ENCODE data around the gene HACD2. TPM values are rescaled to one million over a fixed set of nuclear protein-coding genes. Genes with fewer than 3 reads are reported as not detected.
"Not testable (repeated sequence)": the region's sequence is repeated elsewhere in the genome, so short reads cannot be mapped to it uniquely, and the experiment has no call there.

Gene HACD2
- polyA plus RNA-seq, 2 donors = 12.0 to 17.1 TPM

- not testable (repeated sequence) for H3K9me3 ChIP-seq (ENCODE audit: control insufficient read depth in 2 of 2, insufficient read depth in 1 of 2, low read depth in 1 of 2, low read length in 1 of 2); H3K27ac ChIP-seq (ENCODE audit: low read depth in 2 of 2, low read length in 1 of 2); H3K36me3 ChIP-seq (ENCODE audit: control insufficient read depth in 2 of 2, insufficient read depth in 2 of 2, low read length in 1 of 2); H3K4me3 ChIP-seq (ENCODE audit: low read depth in 1 of 2, low read length in 2 of 2); H3K4me1 ChIP-seq (ENCODE audit: control insufficient read depth in 2 of 2, insufficient read depth in 2 of 2, low read length in 1 of 2); H3K27me3 ChIP-seq (ENCODE audit: control insufficient read depth in 1 of 2, insufficient read depth in 2 of 2, low read length in 2 of 2)
Measured at GRCh38 chr3:123600863-123601262, 16.0 kb upstream of the HACD2 start.

- no peak overlapping the region for H3K27ac ChIP-seq (ENCODE audit: low read depth in 2 of 2, low read length in 1 of 2)
- H3K4me1 ChIP-seq (ENCODE audit: control insufficient read depth in 2 of 2, insufficient read depth in 2 of 2, low read length in 1 of 2) = peaks cover 0 to 4% of the 10 kb centered on the region in 2 donors
- 90 to 92% methylated on average over 4 of the region's 4 CpGs for WGBS, 2 donors
Measured at GRCh38 chr3:123597561-123597960, 12.7 kb upstream of the HACD2 start.

DNA sequence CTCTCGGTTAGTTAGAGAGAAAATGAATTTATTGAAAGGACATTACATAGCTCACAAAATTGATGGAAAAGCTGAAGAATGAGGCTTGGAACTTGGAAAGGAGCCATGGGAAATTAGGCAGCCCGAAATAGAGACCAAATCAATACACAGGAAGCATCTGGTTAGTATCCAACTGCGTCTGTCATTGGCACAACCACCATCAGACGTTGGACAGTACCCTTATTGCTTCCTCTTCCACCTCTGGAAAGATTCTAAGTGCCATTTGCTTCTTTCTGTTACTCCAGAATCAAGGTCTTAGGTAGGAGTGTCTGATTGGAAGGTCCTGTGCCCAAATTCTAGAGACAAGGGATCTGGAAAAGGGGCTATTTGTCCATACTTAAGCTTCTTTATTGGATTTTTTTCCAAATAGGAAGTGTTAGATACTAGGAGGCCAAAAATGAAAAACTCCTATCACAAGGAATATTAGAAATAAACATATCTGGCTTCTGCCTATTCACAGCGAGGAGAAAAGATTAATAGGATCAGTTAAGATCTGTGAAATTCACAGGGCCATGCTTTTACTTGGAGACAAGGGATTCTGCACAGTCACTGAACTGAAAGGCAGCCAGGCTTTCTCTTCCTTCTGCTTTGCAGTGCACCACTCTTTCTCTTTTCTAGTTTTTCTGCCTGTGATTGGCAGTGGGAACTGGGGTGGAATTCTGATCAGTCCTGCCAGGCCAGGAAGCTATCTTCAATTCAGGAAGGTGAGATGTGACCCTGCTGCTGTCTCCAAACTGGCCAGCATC lies 10.7 kb upstream of the HACD2 start:
- WGBS, 2 donors = 71 to 74% methylated on average over 5 of the region's 5 CpGs
- Histone ChIP-seq H3K4me1 (ENCODE audit: control insufficient read depth in 2 of 2, insufficient read depth in 2 of 2, low read length in 1 of 2) (no peaks in the 10 kb centered on the region), H3K36me3 (ENCODE audit: control insufficient read depth in 2 of 2, insufficient read depth in 2 of 2, low read length in 1 of 2) (no peaks in the 10 kb centered on the region), H3K4me3 (ENCODE audit: low read depth in 1 of 2, low read length in 2 of 2) (no peak overlapping the region), H3K27ac (ENCODE audit: low read depth in 2 of 2, low read length in 1 of 2) (no peak overlapping the region), H3K27me3 (ENCODE audit: control insufficient read depth in 1 of 2, insufficient read depth in 2 of 2, low read length in 2 of 2) (no peaks in the 10 kb centered on the region), H3K9me3 (ENCODE audit: control insufficient read depth in 2 of 2, insufficient read depth in 1 of 2, low read depth in 1 of 2, low read length in 1 of 2) (peaks cover 0 to 3% of the 10 kb centered on the region in 2 donors)

More at GRCh38 chr3:123597561-123597960, 12.7 kb upstream of the HACD2 start:
- H3K36me3 ChIP-seq (ENCODE audit: control insufficient read depth in 2 of 2, insufficient read depth in 2 of 2, low read length in 1 of 2) = no peaks in the 10 kb centered on the region
- no peaks in the 10 kb centered on the region for H3K27me3 ChIP-seq (ENCODE audit: control insufficient read depth in 1 of 2, insufficient read depth in 2 of 2, low read length in 2 of 2)
- no peak overlapping the region for H3K4me3 ChIP-seq (ENCODE audit: low read depth in 1 of 2, low read length in 2 of 2)
- H3K9me3 ChIP-seq (ENCODE audit: control insufficient read depth in 2 of 2, insufficient read depth in 1 of 2, low read depth in 1 of 2, low read length in 1 of 2) = no peaks in the 10 kb centered on the region

GRCh38 chr3:123593381-123593780 lies 8.5 kb upstream of the HACD2 start:
- H3K4me3 ChIP-seq (ENCODE audit: low read depth in 1 of 2, low read length in 2 of 2) = no peak overlapping the region
- H3K27me3 ChIP-seq (ENCODE audit: control insufficient read depth in 1 of 2, insufficient read depth in 2 of 2, low read length in 2 of 2) = no peaks in the 10 kb centered on the region
- no peaks in the 10 kb centered on the region for H3K4me1 ChIP-seq (ENCODE audit: control insufficient read depth in 2 of 2, insufficient read depth in 2 of 2, low read length in 1 of 2)
- H3K9me3 ChIP-seq (ENCODE audit: control insufficient read depth in 2 of 2, insufficient read depth in 1 of 2, low read depth in 1 of 2, low read length in 1 of 2) = peaks cover 0 to 5% of the 10 kb centered on the region in 2 donors
- WGBS, 2 donors = 97 to 98% methylated on average over 3 of the region's 3 CpGs
- no peak overlapping the region for H3K27ac ChIP-seq (ENCODE audit: low read depth in 2 of 2, low read length in 1 of 2)
- H3K36me3 ChIP-seq (ENCODE audit: control insufficient read depth in 2 of 2, insufficient read depth in 2 of 2, low read length in 1 of 2) = no peaks in the 10 kb centered on the region

- no peak overlapping the region for H3K27ac ChIP-seq (ENCODE audit: low read depth in 2 of 2, low read length in 1 of 2)
- WGBS, 2 donors = 87 to 98% methylated on average over 3 of the region's 3 CpGs
- no peak overlapping the region for H3K4me3 ChIP-seq (ENCODE audit: low read depth in 1 of 2, low read length in 2 of 2)
- H3K9me3 ChIP-seq (ENCODE audit: control insufficient read depth in 2 of 2, insufficient read depth in 1 of 2, low read depth in 1 of 2, low read length in 1 of 2) = peaks cover 0 to 5% of the 10 kb centered on the region in 2 donors
- no peaks in the 10 kb centered on the region for H3K36me3 ChIP-seq (ENCODE audit: control insufficient read depth in 2 of 2, insufficient read depth in 2 of 2, low read length in 1 of 2)
- H3K27me3 ChIP-seq (ENCODE audit: control insufficient read depth in 1 of 2, insufficient read depth in 2 of 2, low read length in 2 of 2) = no peaks in the 10 kb centered on the region
- H3K4me1 ChIP-seq (ENCODE audit: control insufficient read depth in 2 of 2, insufficient read depth in 2 of 2, low read length in 1 of 2) = no peaks in the 10 kb centered on the region
Measured at GRCh38 chr3:123590685-123591450, 6.0 kb upstream of the HACD2 start.

- H3K27me3 ChIP-seq (ENCODE audit: control insufficient read depth in 1 of 2, insufficient read depth in 2 of 2, low read length in 2 of 2) = no peaks in the 10 kb centered on the region
- 69 to 95% methylated on average over 2 of the region's 2 CpGs for WGBS, 2 donors
Measured at GRCh38 chr3:123587401-123587800, 2.5 kb upstream of the HACD2 start.

DNA sequence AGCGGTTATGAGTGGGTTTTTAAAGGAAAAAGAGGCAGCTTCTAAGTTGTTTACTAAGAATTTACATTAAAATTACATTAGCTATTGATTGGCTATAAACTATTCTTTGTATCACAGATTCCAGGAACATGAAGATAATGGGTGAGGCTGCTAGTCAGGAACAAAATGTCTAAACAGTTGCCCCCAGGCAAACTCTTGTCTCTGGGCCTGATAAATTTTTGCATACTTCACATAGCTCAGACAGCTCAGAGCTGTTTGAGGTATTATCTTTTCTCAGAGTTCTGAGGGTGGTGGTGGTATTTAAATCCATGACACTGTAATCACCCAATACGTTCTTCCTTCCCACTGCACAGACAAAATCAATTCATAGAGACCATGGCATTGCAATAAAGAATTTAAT lies 2.1 kb upstream of the HACD2 start:
- Histone ChIP-seq H3K27me3 (ENCODE audit: control insufficient read depth in 1 of 2, insufficient read depth in 2 of 2, low read length in 2 of 2) (no peaks in the 10 kb centered on the region), H3K4me3 (ENCODE audit: low read depth in 1 of 2, low read length in 2 of 2) (no peak overlapping the region), H3K36me3 (ENCODE audit: control insufficient read depth in 2 of 2, insufficient read depth in 2 of 2, low read length in 1 of 2) (no peaks in the 10 kb centered on the region), H3K27ac (ENCODE audit: low read depth in 2 of 2, low read length in 1 of 2) (no peak overlapping the region), H3K9me3 (ENCODE audit: control insufficient read depth in 2 of 2, insufficient read depth in 1 of 2, low read depth in 1 of 2, low read length in 1 of 2) (peaks cover 0 to 5% of the 10 kb centered on the region in 2 donors), H3K4me1 (ENCODE audit: control insufficient read depth in 2 of 2, insufficient read depth in 2 of 2, low read length in 1 of 2) (no peaks in the 10 kb centered on the region)
- WGBS, 2 donors = 74 to 78% methylated on average over 2 of the region's 2 CpGs

More at GRCh38 chr3:123587401-123587800, 2.5 kb upstream of the HACD2 start:
- H3K4me3 ChIP-seq (ENCODE audit: low read depth in 1 of 2, low read length in 2 of 2) = no peak overlapping the region
- peaks cover 0 to 5% of the 10 kb centered on the region in 2 donors for H3K9me3 ChIP-seq (ENCODE audit: control insufficient read depth in 2 of 2, insufficient read depth in 1 of 2, low read depth in 1 of 2, low read length in 1 of 2)
- H3K27ac ChIP-seq (ENCODE audit: low read depth in 2 of 2, low read length in 1 of 2) = no peak overlapping the region
- no peaks in the 10 kb centered on the region for H3K36me3 ChIP-seq (ENCODE audit: control insufficient read depth in 2 of 2, insufficient read depth in 2 of 2, low read length in 1 of 2)
- no peaks in the 10 kb centered on the region for H3K4me1 ChIP-seq (ENCODE audit: control insufficient read depth in 2 of 2, insufficient read depth in 2 of 2, low read length in 1 of 2)

GRCh38 chr3:123586131-123586530 lies 1.3 kb upstream of the HACD2 start:
- Histone ChIP-seq H3K36me3 (ENCODE audit: control insufficient read depth in 2 of 2, insufficient read depth in 2 of 2, low read length in 1 of 2) (no peaks in the 10 kb centered on the region), H3K27me3 (ENCODE audit: control insufficient read depth in 1 of 2, insufficient read depth in 2 of 2, low read length in 2 of 2) (no peaks in the 10 kb centered on the region), H3K9me3 (ENCODE audit: control insufficient read depth in 2 of 2, insufficient read depth in 1 of 2, low read depth in 1 of 2, low read length in 1 of 2) (peaks cover 0 to 5% of the 10 kb centered on the region in 2 donors), H3K4me3 (ENCODE audit: low read depth in 1 of 2, low read length in 2 of 2) (peak overlapping the region; percentile 87 to 88), H3K27ac (ENCODE audit: low read depth in 2 of 2, low read length in 1 of 2) (peak overlapping the region; percentile 95 to 96), H3K4me1 (ENCODE audit: control insufficient read depth in 2 of 2, insufficient read depth in 2 of 2, low read length in 1 of 2) (no peaks in the 10 kb centered on the region)
- 3 to 7% methylated on average over 10 of the region's 10 CpGs for WGBS, 2 donors

DNA sequence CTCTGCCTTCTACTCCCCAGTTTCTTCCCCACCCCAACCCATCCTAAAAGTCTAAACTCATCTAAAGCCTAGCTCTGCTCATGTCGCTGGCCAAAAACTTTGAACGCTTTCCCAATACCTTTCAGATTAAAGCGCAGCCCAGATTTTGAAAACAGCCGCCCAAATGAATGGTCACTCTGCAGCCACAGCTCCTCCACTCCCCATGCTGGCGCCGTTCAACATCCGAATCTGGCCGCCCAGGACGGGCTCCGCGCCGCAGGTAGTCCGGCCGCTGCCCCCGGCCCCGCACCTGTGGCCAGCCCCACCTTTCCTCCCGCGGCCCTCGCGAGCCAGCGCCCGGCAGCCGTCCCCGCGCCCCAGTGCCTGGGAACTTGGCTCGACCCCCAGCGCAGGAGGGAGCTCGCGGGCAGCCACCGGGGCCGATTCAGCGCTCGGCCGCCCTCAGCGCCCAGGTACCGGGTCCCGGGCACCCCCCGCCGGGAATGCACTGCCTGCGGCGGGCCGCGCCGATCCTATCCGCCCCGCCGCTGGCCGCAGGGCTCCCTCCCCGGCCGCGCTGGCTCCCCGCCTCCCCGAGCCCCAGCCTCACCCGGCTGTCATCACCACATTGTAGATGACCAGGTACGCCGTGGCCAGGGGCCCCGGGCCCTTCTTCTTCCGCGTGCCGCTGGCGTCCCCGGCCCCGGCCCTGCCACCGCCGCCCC lies 417 bp downstream of the HACD2 start:
- Histone ChIP-seq H3K9me3 (ENCODE audit: control insufficient read depth in 2 of 2, insufficient read depth in 1 of 2, low read depth in 1 of 2, low read length in 1 of 2) (no peaks in the 10 kb centered on the region), H3K27me3 (ENCODE audit: control insufficient read depth in 1 of 2, insufficient read depth in 2 of 2, low read length in 2 of 2) (no peaks in the 10 kb centered on the region), H3K4me1 (ENCODE audit: control insufficient read depth in 2 of 2, insufficient read depth in 2 of 2, low read length in 1 of 2) (no peaks in the 10 kb centered on the region), H3K4me3 (ENCODE audit: low read depth in 1 of 2, low read length in 2 of 2) (peak overlapping the region; percentile 87 to 88), H3K27ac (ENCODE audit: low read depth in 2 of 2, low read length in 1 of 2) (peak overlapping the region; percentile 81 to 95), H3K36me3 (ENCODE audit: control insufficient read depth in 2 of 2, insufficient read depth in 2 of 2, low read length in 1 of 2) (peaks cover 0 to 3% of the 10 kb centered on the region in 2 donors)
- WGBS, 2 donors = 1% methylated on average over 50 to 65 of the region's 65 CpGs

All from esophagus (tissue), 2 donors.